Type B pancreatic cell (in vitro differentiated cells): ENCODE measurements around the gene PLPPR5. TPM values are rescaled to one million over a fixed set of nuclear protein-coding genes. Genes with fewer than 3 reads are reported as not detected.

Experiments used
- DNase-seq: peaks from one replicate; pipeline ENCODE4 v3.0.0; 2021; ENCODE audit warnings: mixed read lengths; ENCODE audit not compliant: unreplicated experiment; ENCODE audit errors: extremely low spot score
- H3K27ac Mint-ChIP-seq: 2 replicates; pipeline ENCODE4 v1.8.0; 2021; ENCODE audit warnings: mild to moderate bottlenecking, mixed read lengths
- H3K27me3 Mint-ChIP-seq: 2 replicates; pipeline ENCODE4 v1.8.0; 2021; ENCODE audit warnings: mixed read lengths
- H3K36me3 Mint-ChIP-seq: 2 replicates; pipeline ENCODE4 v1.8.0; 2021; ENCODE audit warnings: mixed read lengths
- H3K4me1 Mint-ChIP-seq: one replicate; pipeline ENCODE4 v1.8.0; 2021; ENCODE audit warnings: mixed read lengths; ENCODE audit not compliant: unreplicated experiment
- H3K4me3 Mint-ChIP-seq: 2 replicates; pipeline ENCODE4 v1.8.0; 2021; ENCODE audit warnings: mild to moderate bottlenecking, mixed read lengths
- H3K9me3 Mint-ChIP-seq: 2 replicates; pipeline ENCODE4 v1.8.0; 2021; ENCODE audit warnings: mixed read lengths
- CTCF ChIP-seq: fragments of 200-600 bp; sonication (generic); conservative IDR thresholded peaks from 2 replicates; pipeline ENCODE4 v1.5.0; 2021; ENCODE audit warnings: antibody characterized with exemption, mild to moderate bottlenecking
- total RNA-seq: library from RNA; stranded (reverse); gene quantifications from 2 replicates; pipeline ENCODE4 v1.2.1, GENCODE V29; 2021; ENCODE audit warnings: low replicate concordance

PLPPR5 gene
- total RNA-seq, 1 donor from 2014 or later = 5.9 TPM

- Mint-ChIP-seq H3K4me1 (no peaks in the 10 kb centered on the region), H3K4me3 (no peak overlapping the region), H3K27me3 (no peaks in the 10 kb centered on the region), H3K27ac (no peak overlapping the region), H3K36me3 (no peaks in the 10 kb centered on the region), H3K9me3 (no peaks in the 10 kb centered on the region)
- DNase-seq = no peak
- no peak for TF ChIP-seq CTCF
Measured at GRCh38 chr1:98937347-98937746, 67.3 kb downstream of the PLPPR5 start.

GRCh38 chr1:98932184-98932583 is 72.5 kb downstream of the PLPPR5 start:
- H3K27me3 Mint-ChIP-seq = no peaks in the 10 kb centered on the region
- H3K36me3 Mint-ChIP-seq = no peaks in the 10 kb centered on the region
- H3K27ac Mint-ChIP-seq = no peak overlapping the region
- no peak for TF ChIP-seq CTCF
- no peaks in the 10 kb centered on the region for H3K9me3 Mint-ChIP-seq
- peaks cover 5% of the 10 kb centered on the region for H3K4me1 Mint-ChIP-seq
- no peak overlapping the region for H3K4me3 Mint-ChIP-seq
- DNase-seq = no peak

- Mint-ChIP-seq H3K27ac (no peak overlapping the region), H3K4me3 (no peak overlapping the region)
- no peak for DNase-seq
Measured at GRCh38 chr1:98931128-98931835, 73.4 kb downstream of the PLPPR5 start.

GRCh38 chr1:98929437-98929836 is 75.2 kb downstream of the PLPPR5 start:
- no peaks in the 10 kb centered on the region for H3K27me3 Mint-ChIP-seq

More at GRCh38 chr1:98931128-98931835, 73.4 kb downstream of the PLPPR5 start:
- Mint-ChIP-seq H3K36me3 (no peaks in the 10 kb centered on the region), H3K27me3 (no peaks in the 10 kb centered on the region), H3K9me3 (no peaks in the 10 kb centered on the region), H3K4me1 (peaks cover 5% of the 10 kb centered on the region)
- TF ChIP-seq CTCF = no peak

GRCh38 chr1:98926597-98926996 is 78.1 kb downstream of the PLPPR5 start:
- Mint-ChIP-seq H3K9me3 (no peaks in the 10 kb centered on the region), H3K27me3 (no peaks in the 10 kb centered on the region), H3K27ac (no peak overlapping the region), H3K4me3 (no peak overlapping the region), H3K4me1 (peaks cover 5% of the 10 kb centered on the region), H3K36me3 (no peaks in the 10 kb centered on the region)
- TF ChIP-seq CTCF = no peak
- no peak for DNase-seq

More at GRCh38 chr1:98929437-98929836, 75.2 kb downstream of the PLPPR5 start:
- TF ChIP-seq CTCF = no peak
- H3K27ac Mint-ChIP-seq = no peak overlapping the region
- H3K36me3 Mint-ChIP-seq = no peaks in the 10 kb centered on the region
- H3K4me3 Mint-ChIP-seq = no peak overlapping the region
- no peaks in the 10 kb centered on the region for H3K9me3 Mint-ChIP-seq
- H3K4me1 Mint-ChIP-seq = peaks cover 5% of the 10 kb centered on the region
- no peak for DNase-seq
